H9 (cell line): Measurements from ENCODE around the gene ZNF512. TPM values are rescaled to one million over a fixed set of nuclear protein-coding genes. Genes with fewer than 3 reads are reported as not detected.

Experiments used
- DNase-seq: peaks from one replicate; pipeline ENCODE4 v3.0.0-alpha.2; 2017
- H2AFZ ChIP-seq: one replicate; pipeline ENCODE4 v1.6.1; 2013; ENCODE audit warnings: mild to moderate bottlenecking, low read length, control low read depth, moderate library complexity
- H2AK5ac ChIP-seq: 2 replicates; pipeline ENCODE4 v1.6.1; 2013; ENCODE audit warnings: low read length, control low read depth, mixed read lengths; ENCODE audit not compliant: insufficient read length
- H2BK120ac ChIP-seq: one replicate; pipeline ENCODE4 v1.6.1; 2013; ENCODE audit warnings: low read depth, mild to moderate bottlenecking, low read length, control low read depth, inconsistent platforms; ENCODE audit not compliant: poor library complexity, severe bottlenecking
- H2BK12ac ChIP-seq: 2 replicates; pipeline ENCODE4 v1.6.1; 2013; ENCODE audit warnings: low read length, control low read depth, mixed read lengths, low read depth; ENCODE audit not compliant: insufficient read length
- H2BK15ac ChIP-seq: 2 replicates; pipeline ENCODE4 v1.6.1; 2013; ENCODE audit warnings: low read depth, low read length, control low read depth
- H2BK20ac ChIP-seq: one replicate; pipeline ENCODE4 v1.6.1; 2013; ENCODE audit warnings: low read depth, mild to moderate bottlenecking, low read length, control low read depth, inconsistent platforms; ENCODE audit not compliant: poor library complexity, severe bottlenecking
- H2BK5ac ChIP-seq: 2 replicates; pipeline ENCODE4 v1.6.1; 2013; ENCODE audit warnings: low read length, control low read depth, mixed read lengths; ENCODE audit not compliant: insufficient read length
- H3K14ac ChIP-seq: 2 replicates; pipeline ENCODE4 v1.6.1; 2013; ENCODE audit warnings: low read length, control low read depth; ENCODE audit not compliant: insufficient read depth
- H3K18ac ChIP-seq: 2 replicates; pipeline ENCODE4 v1.6.1; 2013; ENCODE audit warnings: low read depth, mild to moderate bottlenecking, mixed read lengths, low read length, control low read depth; ENCODE audit not compliant: insufficient read length
- H3K23ac ChIP-seq: 2 replicates; pipeline ENCODE4 v1.6.1; 2013; ENCODE audit warnings: low read length, control low read depth, mixed read lengths, low read depth; ENCODE audit not compliant: insufficient read length
- H3K23me2 ChIP-seq: 2 replicates; pipeline ENCODE4 v1.6.1; 2013; ENCODE audit warnings: low read depth, mild to moderate bottlenecking, mixed read lengths, low read length, control low read depth; ENCODE audit not compliant: insufficient read length, poor library complexity, severe bottlenecking
- H3K27ac ChIP-seq: 2 replicates; pipeline ENCODE4 v1.5.1; 2013; ENCODE audit warnings: low read length, control low read depth, mixed read lengths, low read depth; ENCODE audit not compliant: insufficient read length
- H3K27me3 ChIP-seq: 2 replicates; pipeline ENCODE4 v1.6.1; 2013; ENCODE audit warnings: low read length, control low read depth, inconsistent platforms; ENCODE audit not compliant: insufficient read depth
- H3K4ac ChIP-seq: 2 replicates; pipeline ENCODE4 v1.6.1; 2013; ENCODE audit warnings: low read depth, mild to moderate bottlenecking, control low read depth, inconsistent platforms, low read length, moderate library complexity
- H3K4me1 ChIP-seq: 2 replicates; pipeline ENCODE4 v1.6.1; 2013; ENCODE audit warnings: low read length, control low read depth, inconsistent platforms; ENCODE audit not compliant: insufficient read depth
- H3K4me2 ChIP-seq: 2 replicates; pipeline ENCODE4 v1.6.1; 2013; ENCODE audit warnings: low read length, control low read depth, mixed read lengths; ENCODE audit not compliant: insufficient read length, insufficient read depth
- H3K56ac ChIP-seq: 2 replicates; pipeline ENCODE4 v1.6.1; 2013; ENCODE audit warnings: low read depth, mild to moderate bottlenecking, mixed read lengths, low read length, control low read depth; ENCODE audit not compliant: insufficient read length
- H3K79me1 ChIP-seq: 2 replicates; pipeline ENCODE4 v1.6.1; 2013; ENCODE audit warnings: low read depth, mild to moderate bottlenecking, moderate library complexity, low read length, control low read depth, inconsistent platforms; ENCODE audit not compliant: insufficient read depth, poor library complexity, severe bottlenecking
- H3K79me2 ChIP-seq: 2 replicates; pipeline ENCODE4 v1.6.1; 2013; ENCODE audit warnings: low read length, control low read depth, inconsistent platforms; ENCODE audit not compliant: insufficient read depth
- H3K9ac ChIP-seq: 2 replicates; pipeline ENCODE4 v1.6.1; 2013; ENCODE audit warnings: low read length, control low read depth, mixed read lengths; ENCODE audit not compliant: insufficient read length; ENCODE audit errors: extremely low read depth
- H3K9me3 ChIP-seq: one replicate; pipeline ENCODE4 v1.6.1; 2013; ENCODE audit warnings: low read depth, low read length, inconsistent platforms; ENCODE audit not compliant: control insufficient read depth
- H3T11ph ChIP-seq: one replicate; pipeline ENCODE4 v1.6.1; 2013; ENCODE audit warnings: mild to moderate bottlenecking, low read length, control low read depth, inconsistent platforms
- H4K20me1 ChIP-seq: one replicate; pipeline ENCODE4 v1.6.1; 2013; ENCODE audit not compliant: control insufficient read depth, insufficient read length, insufficient read depth
- H4K5ac ChIP-seq: 2 replicates; pipeline ENCODE4 v1.6.1; 2013; ENCODE audit warnings: low read depth, mild to moderate bottlenecking, mixed read lengths, low read length, control low read depth; ENCODE audit not compliant: insufficient read length
- H4K8ac ChIP-seq: replicated peaks from 2 replicates; pipeline ENCODE4 v1.6.1; 2013; ENCODE audit warnings: low read length, control low read depth, mixed read lengths, low read depth; ENCODE audit not compliant: insufficient read length
- H4K91ac ChIP-seq: 2 replicates; pipeline ENCODE4 v1.6.1; 2013; ENCODE audit warnings: low read depth, mild to moderate bottlenecking, moderate library complexity, mixed read lengths, low read length, control low read depth; ENCODE audit not compliant: insufficient read length
- H3K27ac Mint-ChIP-seq, 3 experiments: 2 replicates in 2 of 3; 3 replicates in 1 of 3; pipeline ENCODE4 v1.8.0; 2020 to 2021; ENCODE audit warnings: mixed read lengths in 3 of 3, mild to moderate bottlenecking in 1 of 3, moderate library complexity in 1 of 3
- H3K27me3 Mint-ChIP-seq: 2 replicates; pipeline ENCODE4 v1.8.0; 2021; ENCODE audit warnings: low read depth, mild to moderate bottlenecking, moderate library complexity, mixed read lengths
- H3K36me3 Mint-ChIP-seq, 3 experiments: 2 replicates in 2 of 3; 3 replicates in 1 of 3; pipeline ENCODE4 v1.8.0; 2020 to 2021; ENCODE audit warnings: low read depth in 3 of 3, mixed read lengths in 3 of 3; ENCODE audit not compliant: insufficient read depth in 1 of 3
- H3K4me1 Mint-ChIP-seq, 2 experiments: 2 replicates each; pipeline ENCODE4 v1.8.0; 2020; ENCODE audit warnings: mixed read lengths in 2 of 2
- H3K4me3 Mint-ChIP-seq, 2 experiments: 2 replicates in 1 of 2; 3 replicates in 1 of 2; pipeline ENCODE4 v1.8.0; 2020 to 2021; ENCODE audit warnings: mild to moderate bottlenecking in 2 of 2, mixed read lengths in 2 of 2, moderate library complexity in 1 of 2
- H3K9me3 Mint-ChIP-seq, 2 experiments: 2 replicates in 1 of 2; 3 replicates in 1 of 2; pipeline ENCODE4 v1.8.0; 2020; ENCODE audit warnings: mild to moderate bottlenecking in 2 of 2, mixed read lengths in 2 of 2, moderate library complexity in 1 of 2
- total RNA-seq: library from RNA; stranded (reverse); gene quantifications from 2 replicates; pipeline ENCODE4 v1.2.1, GENCODE V29; 2021
- TF ChIP-seq, protein P1 (sequence below): fragments of 200-600 bp; sonication (generic); conservative IDR thresholded peaks from 3 replicates; pipeline ENCODE4 v1.8.0; 2021; ENCODE audit warnings: antibody characterized with exemption, mild to moderate bottlenecking

The ZNF512 gene
- total RNA-seq, 1 experiment from 2014 or later: 38.2 TPM

DNA sequence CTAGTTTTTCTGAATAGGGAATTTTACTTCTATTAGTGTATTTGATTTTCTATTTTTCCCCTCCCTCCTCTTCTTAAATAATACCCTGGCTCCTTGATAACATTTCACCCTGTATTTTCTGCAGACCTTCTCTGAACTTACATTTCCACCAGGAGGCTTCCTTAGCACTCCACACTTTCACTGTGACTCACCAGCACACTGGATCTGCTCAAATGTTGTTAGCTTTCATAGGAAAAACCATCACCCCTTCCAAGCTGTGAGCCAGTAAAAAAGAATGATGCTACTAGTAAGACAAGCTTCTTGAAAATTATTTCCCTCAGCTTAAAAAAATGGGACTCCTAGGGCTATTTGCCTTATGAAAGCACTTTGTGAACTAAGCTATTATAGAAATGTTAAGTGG lies 64.4 kb downstream of the ZNF512 start:
- H3T11ph ChIP-seq: no peak overlapping the region
- no peaks in the 10 kb centered on the region for H3K27me3 ChIP-seq
- no peak for DNase-seq
- no peak overlapping the region for H4K91ac ChIP-seq
- no peak overlapping the region for H4K8ac ChIP-seq
- H3K36me3 Mint-ChIP-seq: peaks cover 16 to 65% (median 44%) of the 10 kb centered on the region in 3 experiments; a peak in 6 of 7 replicates
- no peak overlapping the region for H4K5ac ChIP-seq
- H3K79me2 ChIP-seq: no peaks in the 10 kb centered on the region
- H3K4me1 ChIP-seq: no peaks in the 10 kb centered on the region
- no peak overlapping the region for H2BK120ac ChIP-seq
- H4K20me1 ChIP-seq: no peaks in the 10 kb centered on the region
- H3K79me1 ChIP-seq: no peaks in the 10 kb centered on the region
- H2AK5ac ChIP-seq: no peak overlapping the region
- TF ChIP-seq, protein P1, sequence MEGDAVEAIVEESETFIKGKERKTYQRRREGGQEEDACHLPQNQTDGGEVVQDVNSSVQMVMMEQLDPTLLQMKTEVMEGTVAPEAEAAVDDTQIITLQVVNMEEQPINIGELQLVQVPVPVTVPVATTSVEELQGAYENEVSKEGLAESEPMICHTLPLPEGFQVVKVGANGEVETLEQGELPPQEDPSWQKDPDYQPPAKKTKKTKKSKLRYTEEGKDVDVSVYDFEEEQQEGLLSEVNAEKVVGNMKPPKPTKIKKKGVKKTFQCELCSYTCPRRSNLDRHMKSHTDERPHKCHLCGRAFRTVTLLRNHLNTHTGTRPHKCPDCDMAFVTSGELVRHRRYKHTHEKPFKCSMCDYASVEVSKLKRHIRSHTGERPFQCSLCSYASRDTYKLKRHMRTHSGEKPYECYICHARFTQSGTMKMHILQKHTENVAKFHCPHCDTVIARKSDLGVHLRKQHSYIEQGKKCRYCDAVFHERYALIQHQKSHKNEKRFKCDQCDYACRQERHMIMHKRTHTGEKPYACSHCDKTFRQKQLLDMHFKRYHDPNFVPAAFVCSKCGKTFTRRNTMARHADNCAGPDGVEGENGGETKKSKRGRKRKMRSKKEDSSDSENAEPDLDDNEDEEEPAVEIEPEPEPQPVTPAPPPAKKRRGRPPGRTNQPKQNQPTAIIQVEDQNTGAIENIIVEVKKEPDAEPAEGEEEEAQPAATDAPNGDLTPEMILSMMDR: no peak
- H3K9me3 Mint-ChIP-seq: no peaks in the 10 kb centered on the region
- H3K4me1 Mint-ChIP-seq: no peaks in the 10 kb centered on the region
- no peak overlapping the region for H3K23ac ChIP-seq
- no peak overlapping the region for H2BK15ac ChIP-seq
- H2BK20ac ChIP-seq: no peak overlapping the region
- H3K4ac ChIP-seq: no peak overlapping the region
- H3K4me3 Mint-ChIP-seq: no peak overlapping the region
- H3K27me3 Mint-ChIP-seq: no peaks in the 10 kb centered on the region
- H3K9me3 ChIP-seq: no peaks in the 10 kb centered on the region
- no peak overlapping the region for H2BK12ac ChIP-seq
- H3K27ac Mint-ChIP-seq: no peak overlapping the region
- H3K23me2 ChIP-seq: no peaks in the 10 kb centered on the region
- no peak overlapping the region for H2BK5ac ChIP-seq
- H3K56ac ChIP-seq: no peak overlapping the region
- no peak overlapping the region for H2AFZ ChIP-seq
- H3K27ac ChIP-seq: no peak overlapping the region
- H3K4me2 ChIP-seq: no peak overlapping the region
- H3K9ac ChIP-seq: no peak overlapping the region
- no peak overlapping the region for H3K14ac ChIP-seq
- H3K18ac ChIP-seq: no peak overlapping the region
